Measurements from ENCODE around the gene PHACTR1. TPM values are rescaled to one million over a fixed set of nuclear protein-coding genes. Genes with fewer than 3 reads are reported as not detected.

The PHACTR1 gene
- total and polyA plus RNA-seq, 9 of the 15 experiments (the other 6 are each of a cell fraction or from before 2014, with no cell fraction given): 11.5 to 32.6 (median 22.0) TPM

- Histone ChIP-seq H3K27ac (ENCODE audit: extremely low read depth, low read depth, low read length) (no peak overlapping the region), H3K79me2 (ENCODE audit: control insufficient read depth, insufficient read depth, low read length) (no peaks in the 10 kb centered on the region), H4K20me1 (replicated peaks; ENCODE audit: control insufficient read depth, insufficient read depth, low read length) (no peaks in the 10 kb centered on the region), H3K4me2 (ENCODE audit: insufficient read depth, low read length) (no peak overlapping the region), H3K9me1 (ENCODE audit: control insufficient read depth, insufficient read depth, low read length) (no peaks in the 10 kb centered on the region), H3K9ac (ENCODE audit: insufficient read depth in 1 of 2, low read depth in 2 of 2, low read length in 2 of 2) (no peak overlapping the region), H3K27me3 (ENCODE audit: control insufficient read depth in 2 of 2, insufficient read depth in 2 of 2, low read length in 2 of 2) (no peaks in the 10 kb centered on the region), H3K4me3 (no peak overlapping the region), H3K36me3 (ENCODE audit: control insufficient read depth, insufficient read depth, low read length) (no peaks in the 10 kb centered on the region), H2AFZ (ENCODE audit: low read depth, low read length) (no peak overlapping the region), H3K9me3 (replicated peaks; ENCODE audit: control insufficient read depth, insufficient read depth, low read depth, low read length) (no peaks in the 10 kb centered on the region), H3K4me1 (replicated peaks in 1 of 2; ENCODE audit: control insufficient read depth in 2 of 2, insufficient read depth in 2 of 2, low read length in 2 of 2) (no peaks in the 10 kb centered on the region)
- FAIRE-seq (no peak), ATAC-seq (no peak), DNase-seq (ENCODE audit: extremely low read depth in 1 of 4, low spot score in 3 of 4) (no peak)
- in situ Hi-C loops (cut with MboI): no loop called here
- 3% methylated on average over 5 of the region's 5 CpGs for WGBS (ENCODE audit: insufficient coverage, low coverage, missing lambda C conversion rate)
- intact Hi-C loops (cut with micrococcal nuclease): no loop called here
- ChIA-PET CTCF (ENCODE audit: low intra/inter-chr PET ratio) (no interaction called here), POLR2A (interaction anchor here (0.6 kb wide), 2 partner anchors 38 to 1170 kb away, joined by 3 read pairs; no protein-coding TSS in a partner anchor)
- no TSS peak for BruUV-seq (replicated peaks)
- no peak for TF ChIP-seq TEAD4 (IDR thresholded peaks at IDR 0.05; ENCODE audit: low read length)
- TF ChIP-seq TEAD4 (CRISPR knock-in tag; IDR thresholded peaks at IDR 0.05; ENCODE audit: borderline replicate concordance): no peak
- no peak for TF ChIP-seq SIX5 (IDR thresholded peaks at IDR 0.05; ENCODE audit: borderline replicate concordance in 1 of 2, insufficient read depth in 1 of 2, low read depth in 1 of 2, low read length in 2 of 2)
- no peak for TF ChIP-seq ASH1L (IDR thresholded peaks at IDR 0.05; ENCODE audit: borderline replicate concordance, low read depth, partially characterized antibody)
- TF ChIP-seq E4F1 (CRISPR knock-in tag; IDR thresholded peaks at IDR 0.05; ENCODE audit: borderline replicate concordance): no peak
- no peak for TF ChIP-seq ZFPM2 (CRISPR knock-in tag; IDR thresholded peaks at IDR 0.05)
- TF ChIP-seq SAFB (IDR thresholded peaks at IDR 0.05; ENCODE audit: borderline replicate concordance, low read depth, low read length): no peak
- TF ChIP-seq ZNF24 (IDR thresholded peaks at IDR 0.05): no peak
- no peak for TF ChIP-seq FOXK2 (conservative IDR thresholded peaks at IDR 0.05 in 1 of 2, IDR thresholded peaks at IDR 0.05 in 1 of 2; ENCODE audit: low read depth in 2 of 2)
- TF ChIP-seq IRF9 (tag; IDR thresholded peaks at IDR 0.05): no peak
- TF ChIP-seq ARHGAP35 (IDR thresholded peaks at IDR 0.05; ENCODE audit: partially characterized antibody): no peak
- no peak for TF ChIP-seq ZNF274 (IDR thresholded peaks at IDR 0.05; ENCODE audit: borderline replicate concordance, low read depth, low read length)
- TF ChIP-seq CREB3L1 (IDR thresholded peaks at IDR 0.05; ENCODE audit: borderline replicate concordance, low read depth): no peak
- no peak for TF ChIP-seq NKRF (IDR thresholded peaks at IDR 0.05; ENCODE audit: borderline replicate concordance)
- no peak for TF ChIP-seq CCNT2 (IDR thresholded peaks at IDR 0.05; ENCODE audit: borderline replicate concordance, extremely low read depth, insufficient read length, low read depth, low read length)
Measured at GRCh38 chr6:13080462-13081188, 364.1 kb downstream of the PHACTR1 start.
